K562 (cell line): ENCODE data around the gene HOXA13. TPM values are rescaled to one million over a fixed set of nuclear protein-coding genes. Genes with fewer than 3 reads are reported as not detected.
A peak's percentile ranks its signal among the peaks of the same experiment; 100 is the strongest.

Experiments used
- CHD1 ChIP-seq: fragments of 200-600 bp; sonication (generic); IDR thresholded peaks from one replicate; pipeline ENCODE4 v1.6.1; 2012; ENCODE audit warnings: mild to moderate bottlenecking, moderate library complexity, low read length, inconsistent platforms
- ESRRA ChIP-seq: fragments of 450-650 bp; IDR thresholded peaks from 2 replicates; pipeline ENCODE4 v1.6.1; 2014; ENCODE audit warnings: low read depth, mild to moderate bottlenecking, moderate library complexity, borderline replicate concordance
- ETV1 ChIP-seq: fragments of 450-650 bp; conservative IDR thresholded peaks from 2 replicates; pipeline ENCODE4 v1.6.1; 2016; ENCODE audit warnings: missing genetic modification characterization, control low read depth, low read depth, missing compliant biosample characterization
- FOXA1 ChIP-seq: fragments of 450-650 bp; IDR thresholded peaks from 2 replicates; pipeline ENCODE4 v1.6.1; 2016; ENCODE audit warnings: mild to moderate bottlenecking, borderline replicate concordance
- MEF2A ChIP-seq: IDR thresholded peaks from 2 replicates; pipeline ENCODE4 v1.6.1; 2011; ENCODE audit warnings: low read depth, mild to moderate bottlenecking, low read length, moderate library complexity; ENCODE audit not compliant: control insufficient read depth
- NFE2 ChIP-seq: IDR thresholded peaks from 2 replicates; pipeline ENCODE4 v1.6.1; 2014; ENCODE audit warnings: antibody characterized with exemption, low read depth
- NFIC ChIP-seq: fragments of 450-650 bp; IDR thresholded peaks from 2 replicates; pipeline ENCODE4 v1.6.1; 2017; ENCODE audit warnings: mild to moderate bottlenecking, inconsistent platforms
- RAD21 ChIP-seq, 2 experiments: fragments of 250-450 bp in 1 of 2; fragments of 450-650 bp in 1 of 2; sonication (Bioruptor Pico) in 1 of 2; formaldehyde crosslinking in 1 of 2; IDR thresholded peaks in 1 of 2; conservative IDR thresholded peaks in 1 of 2; 2 replicates each; pipeline versions ENCODE4 v1.4.0 to v1.8.0; 2020 to 2022; ENCODE audit warnings: mild to moderate bottlenecking in 2 of 2, moderate library complexity in 1 of 2
- RAD51 ChIP-seq: fragments of 450-650 bp; IDR thresholded peaks from 2 replicates; pipeline ENCODE4 v1.7.1; 2016; ENCODE audit warnings: low read depth, mild to moderate bottlenecking, borderline replicate concordance
- polyA plus RNA-seq, 8 experiments: library from polyadenylated mRNA; depleted of rRNA in 4 of 8; stranded (reverse) in 5 of 8; unstranded in 3 of 8; fragments of >200 nt; fragmentation: Nextera tagmentation in 2 of 8; fragmentation: Illumina TruSeq in 1 of 8; extraction: Ambion mirVana in 2 of 8; extraction: Trizol in 1 of 8; gene quantifications; 2 replicates each; pipeline versions ENCODE4 v1.2.1 to v1.2.3, GENCODE V29; 2011 to 2014; ENCODE audit warnings: inconsistent platforms in 1 of 8, missing spikeins in 1 of 8
- total RNA-seq, 7 experiments: library from RNA; depleted of rRNA in 6 of 7; stranded (reverse); fragments of >200 nt in 6 of 7; fragmentation: Illumina TruSeq in 2 of 7; extraction: Trizol in 2 of 7; gene quantifications; 2 replicates each; pipeline versions ENCODE4 v1.2.1 to v1.2.3, GENCODE V29; 2011 to 2021; ENCODE audit warnings: low replicate concordance in 1 of 7
- TF ChIP-seq, protein P1 (sequence below), 2 experiments: fragments of 450-650 bp; formaldehyde crosslinking in 1 of 2; IDR thresholded peaks; 2 replicates each; pipeline versions ENCODE4 v1.4.0 to v1.6.1; 2014 to 2020; ENCODE audit warnings: mild to moderate bottlenecking in 2 of 2, borderline replicate concordance in 1 of 2, low read depth in 1 of 2
- TF ChIP-seq, protein P2 (sequence below): sonication (generic); formaldehyde crosslinking; IDR thresholded peaks from 2 replicates; pipeline ENCODE4 v1.8.0; 2023; ENCODE audit warnings: mild to moderate bottlenecking, missing genetic modification reagents
- TF ChIP-seq, protein P3 (sequence below), 3 experiments: IDR thresholded peaks in 2 of 3; conservative IDR thresholded peaks in 1 of 3; 2 replicates each; pipeline ENCODE4 v1.5.1; 2011 to 2012; ENCODE audit warnings: low read length in 3 of 3, mild to moderate bottlenecking in 3 of 3, control low read depth in 2 of 3, improper control_type of control experiment in 1 of 3, inconsistent platforms in 1 of 3, low read depth in 1 of 3, mixed read lengths in 1 of 3, moderate library complexity in 1 of 3; ENCODE audit not compliant: insufficient read depth in 2 of 3

HOXA13 gene
- total and polyA plus RNA-seq, 9 of the 15 experiments (the other 6 are each of a cell fraction or from before 2014, with no cell fraction given), result not detected

DNA sequence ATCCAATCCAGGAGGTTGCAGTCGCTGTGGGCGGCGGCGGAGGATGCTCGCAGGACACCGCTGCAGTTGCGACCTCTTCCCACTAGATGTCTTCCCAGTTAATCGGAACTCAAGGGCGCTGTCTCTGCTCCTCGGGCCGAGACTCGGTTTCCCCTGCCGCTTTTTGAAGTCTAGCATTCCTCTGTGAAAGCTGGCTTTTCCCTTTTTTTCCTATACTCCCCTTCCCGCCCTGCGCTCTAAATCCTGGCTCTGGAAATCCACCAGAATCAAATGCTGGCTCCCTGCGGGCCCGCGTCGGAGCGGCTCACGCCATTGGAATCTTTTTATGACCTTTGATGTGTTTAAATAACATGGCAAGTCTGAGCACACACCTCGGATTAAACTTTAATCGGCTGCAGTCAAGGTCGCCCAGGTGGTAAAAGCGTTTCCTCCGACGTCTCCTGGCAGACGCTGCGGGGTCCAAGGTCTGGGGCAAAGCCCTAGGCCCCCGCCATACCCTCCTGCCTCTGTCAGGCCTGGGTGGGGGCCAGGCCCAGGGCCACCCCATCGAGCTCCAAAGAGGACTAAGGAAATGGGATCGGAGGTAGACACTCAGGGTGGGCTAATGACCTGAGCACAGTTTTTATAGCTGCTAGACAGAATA lies 10.7 kb upstream of the HOXA13 start (continued):
- TF ChIP-seq, protein P1, sequence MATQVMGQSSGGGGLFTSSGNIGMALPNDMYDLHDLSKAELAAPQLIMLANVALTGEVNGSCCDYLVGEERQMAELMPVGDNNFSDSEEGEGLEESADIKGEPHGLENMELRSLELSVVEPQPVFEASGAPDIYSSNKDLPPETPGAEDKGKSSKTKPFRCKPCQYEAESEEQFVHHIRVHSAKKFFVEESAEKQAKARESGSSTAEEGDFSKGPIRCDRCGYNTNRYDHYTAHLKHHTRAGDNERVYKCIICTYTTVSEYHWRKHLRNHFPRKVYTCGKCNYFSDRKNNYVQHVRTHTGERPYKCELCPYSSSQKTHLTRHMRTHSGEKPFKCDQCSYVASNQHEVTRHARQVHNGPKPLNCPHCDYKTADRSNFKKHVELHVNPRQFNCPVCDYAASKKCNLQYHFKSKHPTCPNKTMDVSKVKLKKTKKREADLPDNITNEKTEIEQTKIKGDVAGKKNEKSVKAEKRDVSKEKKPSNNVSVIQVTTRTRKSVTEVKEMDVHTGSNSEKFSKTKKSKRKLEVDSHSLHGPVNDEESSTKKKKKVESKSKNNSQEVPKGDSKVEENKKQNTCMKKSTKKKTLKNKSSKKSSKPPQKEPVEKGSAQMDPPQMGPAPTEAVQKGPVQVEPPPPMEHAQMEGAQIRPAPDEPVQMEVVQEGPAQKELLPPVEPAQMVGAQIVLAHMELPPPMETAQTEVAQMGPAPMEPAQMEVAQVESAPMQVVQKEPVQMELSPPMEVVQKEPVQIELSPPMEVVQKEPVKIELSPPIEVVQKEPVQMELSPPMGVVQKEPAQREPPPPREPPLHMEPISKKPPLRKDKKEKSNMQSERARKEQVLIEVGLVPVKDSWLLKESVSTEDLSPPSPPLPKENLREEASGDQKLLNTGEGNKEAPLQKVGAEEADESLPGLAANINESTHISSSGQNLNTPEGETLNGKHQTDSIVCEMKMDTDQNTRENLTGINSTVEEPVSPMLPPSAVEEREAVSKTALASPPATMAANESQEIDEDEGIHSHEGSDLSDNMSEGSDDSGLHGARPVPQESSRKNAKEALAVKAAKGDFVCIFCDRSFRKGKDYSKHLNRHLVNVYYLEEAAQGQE (IDR thresholded peaks at IDR 0.05; ENCODE audit: borderline replicate concordance), result peak; percentile 27; the same call in 1 of the 2 replicates
- TF ChIP-seq, protein P1 (CRISPR knock-in tag; IDR thresholded peaks at IDR 0.05; ENCODE audit: low read depth), result no peak
- TF ChIP-seq RAD51 (no peak), ETV1 (no peak), FOXA1 (no peak), ESRRA (no peak), MEF2A (no peak), NFE2 (no peak), RAD21 (CRISPR knock-in tag; conservative IDR thresholded peaks at IDR 0.05 in 1 of 2, IDR thresholded peaks at IDR 0.05 in 1 of 2) (peak; percentile 29 to 59; a peak in 3 of 4 replicates), CHD1 (no peak), NFIC (no peak)
- TF ChIP-seq, protein P2, sequence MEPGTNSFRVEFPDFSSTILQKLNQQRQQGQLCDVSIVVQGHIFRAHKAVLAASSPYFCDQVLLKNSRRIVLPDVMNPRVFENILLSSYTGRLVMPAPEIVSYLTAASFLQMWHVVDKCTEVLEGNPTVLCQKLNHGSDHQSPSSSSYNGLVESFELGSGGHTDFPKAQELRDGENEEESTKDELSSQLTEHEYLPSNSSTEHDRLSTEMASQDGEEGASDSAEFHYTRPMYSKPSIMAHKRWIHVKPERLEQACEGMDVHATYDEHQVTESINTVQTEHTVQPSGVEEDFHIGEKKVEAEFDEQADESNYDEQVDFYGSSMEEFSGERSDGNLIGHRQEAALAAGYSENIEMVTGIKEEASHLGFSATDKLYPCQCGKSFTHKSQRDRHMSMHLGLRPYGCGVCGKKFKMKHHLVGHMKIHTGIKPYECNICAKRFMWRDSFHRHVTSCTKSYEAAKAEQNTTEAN, result no peak
- TF ChIP-seq, protein P3, sequence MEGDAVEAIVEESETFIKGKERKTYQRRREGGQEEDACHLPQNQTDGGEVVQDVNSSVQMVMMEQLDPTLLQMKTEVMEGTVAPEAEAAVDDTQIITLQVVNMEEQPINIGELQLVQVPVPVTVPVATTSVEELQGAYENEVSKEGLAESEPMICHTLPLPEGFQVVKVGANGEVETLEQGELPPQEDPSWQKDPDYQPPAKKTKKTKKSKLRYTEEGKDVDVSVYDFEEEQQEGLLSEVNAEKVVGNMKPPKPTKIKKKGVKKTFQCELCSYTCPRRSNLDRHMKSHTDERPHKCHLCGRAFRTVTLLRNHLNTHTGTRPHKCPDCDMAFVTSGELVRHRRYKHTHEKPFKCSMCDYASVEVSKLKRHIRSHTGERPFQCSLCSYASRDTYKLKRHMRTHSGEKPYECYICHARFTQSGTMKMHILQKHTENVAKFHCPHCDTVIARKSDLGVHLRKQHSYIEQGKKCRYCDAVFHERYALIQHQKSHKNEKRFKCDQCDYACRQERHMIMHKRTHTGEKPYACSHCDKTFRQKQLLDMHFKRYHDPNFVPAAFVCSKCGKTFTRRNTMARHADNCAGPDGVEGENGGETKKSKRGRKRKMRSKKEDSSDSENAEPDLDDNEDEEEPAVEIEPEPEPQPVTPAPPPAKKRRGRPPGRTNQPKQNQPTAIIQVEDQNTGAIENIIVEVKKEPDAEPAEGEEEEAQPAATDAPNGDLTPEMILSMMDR (IDR thresholded peaks at IDR 0.05 in 2 of 3, conservative IDR thresholded peaks at IDR 0.05 in 1 of 3; ENCODE audit: insufficient read depth in 2 of 3, low read depth in 1 of 3, low read length in 3 of 3), result peak; percentile 63 to 73 (median 63)
